Activated naive CD4-positive, alpha-beta T cell treated with anti-CD3 and anti-CD28 coated beads, Interleukin-2, amount 50 U/mL, for 16 hours (primary cell): ENCODE measurements around the gene SLC24A4.

Experiments
- DNase-seq: peaks from one replicate; pipeline ENCODE4 v3.0.0-alpha.2; 2020

The SLC24A4 gene

DNA sequence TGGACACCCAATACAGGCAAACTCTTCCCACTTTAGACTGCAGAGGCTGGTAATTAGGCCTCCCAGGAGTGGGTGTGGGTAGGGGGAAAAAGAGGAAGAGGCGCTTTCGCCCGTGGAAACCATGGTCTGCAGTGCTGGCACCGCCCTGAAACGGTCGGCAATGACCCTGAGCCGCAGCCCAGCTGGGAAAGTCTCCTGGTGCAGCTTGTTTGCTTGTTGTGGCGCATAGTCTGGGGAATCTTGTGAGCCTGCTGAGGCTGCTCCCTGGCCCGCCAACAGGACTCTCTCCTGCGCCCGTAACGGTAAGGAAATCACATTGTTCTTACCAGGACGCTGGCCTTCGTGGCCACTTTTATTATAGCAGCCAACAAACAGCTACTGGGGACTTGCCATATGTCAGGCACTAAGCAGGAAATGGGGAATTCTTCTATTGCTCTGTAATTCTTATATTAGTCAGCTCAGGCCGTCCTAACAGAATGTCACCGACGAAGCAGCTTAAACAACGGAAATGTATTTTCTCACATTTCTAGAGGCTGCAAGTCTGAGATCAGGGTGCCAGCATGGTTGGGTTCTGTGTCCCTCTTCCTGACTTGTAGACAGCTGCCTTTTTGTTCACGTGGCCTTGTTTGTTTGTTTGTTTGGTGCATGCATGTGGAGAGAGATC lies 138.1 kb downstream of the SLC24A4 start:
- no peak for DNase-seq

DNA sequence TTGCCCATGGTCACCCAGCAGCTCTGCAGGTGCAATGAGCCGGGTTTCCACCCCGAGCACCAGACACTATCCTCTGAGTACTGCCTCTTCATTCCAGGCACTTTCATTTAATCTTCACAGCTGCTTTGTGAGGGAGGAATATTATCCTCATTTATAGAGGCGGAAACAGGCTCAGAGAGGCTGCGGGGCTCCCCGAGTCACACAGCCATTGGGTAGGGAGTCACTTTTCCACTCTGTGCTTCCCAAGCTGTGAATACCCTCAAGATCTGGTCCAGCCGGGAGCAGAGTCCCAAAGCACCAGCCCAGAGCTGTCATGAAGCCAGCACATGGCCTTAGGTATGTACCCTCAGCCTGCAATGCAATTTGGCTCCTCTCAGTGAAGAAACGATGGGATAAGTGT lies 138.9 kb downstream of the SLC24A4 start:
- no peak for DNase-seq

DNA sequence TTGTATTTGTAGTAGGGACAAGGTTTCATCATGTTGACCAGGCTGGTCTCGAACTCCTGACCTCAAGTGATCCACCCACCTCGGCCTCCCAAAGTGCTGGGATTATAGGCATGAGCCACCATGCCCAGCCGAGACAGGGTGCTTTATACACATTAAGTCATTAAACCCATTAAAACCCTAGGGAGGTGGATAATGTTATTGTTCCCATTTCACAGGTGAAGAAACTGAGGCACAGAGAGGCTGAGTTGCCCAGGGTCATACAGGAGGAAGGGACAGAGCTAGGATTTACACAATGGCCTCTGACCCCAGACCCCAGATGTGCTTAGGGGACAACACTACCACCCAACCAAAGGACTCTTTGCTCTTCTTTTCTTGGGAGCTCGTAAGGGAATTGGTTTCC lies 139.6 kb downstream of the SLC24A4 start:
- DNase-seq: no peak

DNA sequence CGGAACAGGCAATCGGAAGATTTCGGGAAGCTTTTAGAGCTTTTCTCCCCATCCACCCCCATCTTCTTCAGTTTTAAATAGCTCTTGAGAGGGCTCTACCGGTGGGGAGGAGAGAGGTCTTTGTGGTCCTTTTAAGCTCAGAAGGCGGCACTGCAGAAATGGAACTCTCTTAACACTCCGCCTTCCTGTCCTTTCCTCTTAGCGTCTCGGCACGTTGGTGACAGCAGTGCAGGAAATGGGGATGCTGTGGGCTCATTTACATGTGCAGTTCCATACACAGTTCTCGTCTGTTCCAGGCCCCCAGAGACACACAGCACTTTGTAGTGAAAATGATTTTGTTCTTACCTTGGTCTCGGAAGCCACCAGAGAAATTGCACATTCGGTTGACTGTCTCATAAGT lies 140.2 kb downstream of the SLC24A4 start:
- DNase-seq: no peak

DNA sequence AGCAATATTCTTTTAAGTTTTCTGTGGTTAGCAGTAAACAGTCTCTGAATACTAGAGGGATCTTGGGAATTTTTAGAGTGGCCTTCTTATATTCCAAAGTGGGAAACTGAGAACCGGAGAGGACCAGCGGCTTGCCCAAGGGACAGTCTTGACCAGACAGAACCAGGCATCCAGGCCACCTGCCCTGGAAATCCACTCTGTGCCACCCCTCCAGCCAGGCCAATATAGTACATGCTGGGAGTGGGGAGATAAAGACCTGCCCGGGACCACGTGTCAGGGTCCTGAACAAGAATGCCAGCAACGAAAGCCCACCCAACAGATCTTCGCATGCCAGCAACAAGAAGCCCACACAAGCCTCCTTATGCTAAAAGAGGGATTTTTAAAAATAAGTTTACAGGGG lies 141.2 kb downstream of the SLC24A4 start:
- DNase-seq: no peak

DNA sequence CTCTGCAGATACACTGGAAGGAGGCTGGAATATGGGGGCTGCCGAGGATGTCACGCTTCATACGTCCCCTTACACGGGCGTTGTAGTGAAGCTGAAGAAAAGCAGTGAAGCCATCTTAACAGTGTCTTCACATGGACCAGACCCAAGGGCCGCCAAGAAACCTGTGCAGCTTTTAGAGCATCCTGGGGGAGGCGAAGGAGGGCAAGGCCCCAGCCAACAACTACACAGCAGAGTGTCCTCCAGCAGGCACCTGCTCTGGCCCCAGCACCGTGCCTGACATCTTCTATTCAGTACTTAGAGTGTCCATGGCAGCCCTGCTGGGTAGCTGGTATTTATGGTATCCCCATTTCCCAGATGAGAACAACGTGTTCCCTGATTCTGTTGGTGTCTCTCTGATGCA lies 141.8 kb downstream of the SLC24A4 start:
- no peak for DNase-seq

DNA sequence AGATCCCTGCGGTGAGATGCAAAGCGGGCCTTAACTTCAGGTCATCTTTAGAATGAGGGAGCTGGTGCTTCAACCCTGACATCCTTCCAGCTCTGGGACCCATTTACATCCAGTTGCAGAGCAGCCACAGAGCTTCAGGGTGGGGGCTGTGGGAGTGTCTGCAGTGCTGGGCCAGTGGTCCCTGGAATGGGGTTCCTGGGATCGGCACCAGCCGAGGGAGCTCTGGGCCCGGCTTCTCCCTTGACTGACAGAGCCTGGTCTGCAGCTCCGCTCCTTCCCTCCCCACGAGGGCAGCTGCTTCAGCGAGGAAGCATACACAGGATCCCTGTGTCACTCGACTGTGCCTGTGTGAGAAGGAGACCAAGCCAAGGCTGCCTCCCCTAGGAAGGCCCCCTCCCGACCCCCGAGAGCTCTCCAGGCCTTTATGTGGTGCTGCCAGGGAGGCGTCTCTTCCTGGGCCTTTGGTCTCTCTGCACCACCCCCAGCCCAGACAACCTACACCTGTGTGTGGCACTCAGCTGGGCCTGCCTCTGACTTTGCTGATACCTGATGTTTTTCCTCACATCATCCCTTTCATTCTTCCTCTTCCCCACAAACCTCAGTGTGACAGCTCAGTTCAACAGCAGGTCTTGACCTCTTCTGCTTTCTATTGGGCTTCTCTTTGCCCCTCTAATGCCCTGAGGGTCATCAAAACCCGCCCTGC lies 142.5 kb downstream of the SLC24A4 start:
- no peak for DNase-seq

DNA sequence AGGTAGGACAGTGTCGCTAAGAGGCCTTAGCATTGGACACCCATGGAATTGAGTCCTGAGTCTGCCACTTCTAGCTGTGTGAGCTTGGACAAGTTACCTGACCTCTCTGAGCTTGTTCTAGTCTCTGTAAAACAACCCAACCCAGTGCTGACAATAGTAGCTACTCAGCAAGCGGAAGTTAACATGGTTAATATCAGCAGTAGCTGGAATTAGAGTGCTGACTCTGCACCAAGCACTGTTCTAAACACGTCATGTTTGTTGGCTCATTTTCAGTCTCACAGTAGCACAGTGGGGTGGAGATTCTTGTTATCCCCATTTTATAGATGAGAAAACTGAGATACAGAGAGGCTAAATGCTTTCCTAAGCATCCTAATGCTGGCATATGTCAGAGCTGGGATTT lies 143.1 kb downstream of the SLC24A4 start:
- no peak for DNase-seq

DNA sequence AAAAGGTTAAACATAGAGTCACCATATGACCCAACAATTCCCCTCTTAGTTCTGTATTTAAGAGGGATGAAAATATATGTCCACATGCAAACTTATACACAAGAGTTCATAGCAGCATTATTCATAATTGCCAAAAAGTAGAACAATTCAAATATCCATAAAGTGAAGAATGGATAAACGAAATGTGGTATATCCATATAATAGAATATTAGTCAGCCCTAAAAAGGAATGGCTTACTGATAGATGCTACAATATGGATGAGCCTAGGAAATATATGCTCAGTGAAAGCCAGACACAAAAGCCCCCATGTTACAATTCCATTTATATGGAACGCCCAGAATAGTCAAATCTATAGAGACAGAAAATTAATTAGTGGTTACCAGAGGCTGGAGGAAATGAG lies 146.6 kb downstream of the SLC24A4 start:
- DNase-seq: no peak

DNA sequence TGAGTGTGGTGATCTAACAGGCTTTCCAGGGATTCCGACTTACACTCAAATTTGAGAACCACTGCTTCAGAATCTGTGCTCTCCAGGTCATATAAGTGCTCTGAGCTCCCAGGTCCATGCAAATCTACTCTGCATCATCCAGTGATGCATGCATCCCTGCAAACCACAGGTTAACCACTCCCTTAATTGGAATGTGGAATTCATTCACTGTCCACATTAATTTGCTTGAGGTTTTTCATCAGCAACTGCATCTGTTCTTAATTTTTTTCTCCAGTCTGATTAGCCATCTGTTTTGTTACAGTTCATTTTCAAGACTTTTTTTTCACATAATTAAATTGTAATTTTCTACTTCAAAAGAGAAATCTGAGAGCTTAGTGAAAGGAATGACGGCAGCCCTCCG lies 147.2 kb downstream of the SLC24A4 start:
- DNase-seq: no peak

DNA sequence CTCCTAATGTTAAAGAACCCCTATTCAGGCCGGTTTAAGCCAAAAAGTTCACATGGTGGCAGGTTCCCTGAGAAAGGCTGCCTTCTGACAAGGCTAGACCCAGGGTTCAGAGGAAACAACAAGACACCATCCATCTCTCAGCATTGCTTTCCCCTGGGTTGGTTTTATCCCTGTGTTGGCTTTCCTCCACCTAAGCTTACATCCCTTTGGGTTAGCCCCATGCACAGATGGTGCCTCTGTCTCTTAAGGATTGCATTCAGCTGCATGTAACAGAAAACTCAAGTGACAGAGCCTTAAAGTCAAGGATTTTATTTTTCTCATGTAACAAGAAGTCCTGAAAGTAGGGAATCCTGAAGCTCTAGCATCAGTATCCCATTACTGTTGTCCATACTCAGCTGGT lies 147.8 kb downstream of the SLC24A4 start:
- no peak for DNase-seq

DNA sequence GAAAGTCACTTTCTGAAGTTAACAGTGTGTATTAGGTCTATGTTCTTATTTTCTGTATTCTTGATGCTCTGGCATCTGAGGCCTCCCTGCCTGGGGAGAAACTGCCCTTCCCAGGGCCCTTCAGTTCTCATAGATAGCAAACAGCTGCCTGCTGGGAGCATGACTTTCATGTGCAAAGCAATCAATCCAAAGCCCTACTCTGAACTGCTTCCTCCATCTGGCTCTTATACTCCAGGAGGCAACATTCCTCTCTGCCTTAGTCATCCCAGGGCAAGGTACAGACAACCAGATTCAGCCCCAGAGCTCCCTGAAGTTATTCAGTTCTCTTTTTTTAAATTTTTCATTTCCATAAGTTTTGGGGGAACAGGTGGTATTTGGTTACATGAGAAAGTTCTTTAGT lies 149.0 kb downstream of the SLC24A4 start:
- DNase-seq: no peak

DNA sequence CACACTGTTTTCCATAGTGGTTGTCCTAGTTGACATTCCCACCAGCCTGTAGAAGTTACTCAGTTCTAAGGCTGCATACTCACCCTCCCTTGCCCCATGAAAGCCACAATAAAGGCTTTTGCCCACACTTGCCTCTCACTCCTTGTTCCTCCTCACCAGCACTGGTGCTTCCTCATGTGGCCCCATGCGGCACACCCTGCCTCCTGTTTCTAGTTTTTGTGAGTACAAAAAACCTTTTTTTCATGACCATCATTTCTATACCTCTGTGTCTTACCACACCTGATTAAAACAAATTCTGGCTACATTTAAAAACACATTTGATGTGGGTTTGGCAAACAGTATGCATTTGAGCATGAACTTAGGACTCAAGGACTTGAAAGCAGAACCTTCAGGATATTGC lies 149.9 kb downstream of the SLC24A4 start:
- no peak for DNase-seq

DNA sequence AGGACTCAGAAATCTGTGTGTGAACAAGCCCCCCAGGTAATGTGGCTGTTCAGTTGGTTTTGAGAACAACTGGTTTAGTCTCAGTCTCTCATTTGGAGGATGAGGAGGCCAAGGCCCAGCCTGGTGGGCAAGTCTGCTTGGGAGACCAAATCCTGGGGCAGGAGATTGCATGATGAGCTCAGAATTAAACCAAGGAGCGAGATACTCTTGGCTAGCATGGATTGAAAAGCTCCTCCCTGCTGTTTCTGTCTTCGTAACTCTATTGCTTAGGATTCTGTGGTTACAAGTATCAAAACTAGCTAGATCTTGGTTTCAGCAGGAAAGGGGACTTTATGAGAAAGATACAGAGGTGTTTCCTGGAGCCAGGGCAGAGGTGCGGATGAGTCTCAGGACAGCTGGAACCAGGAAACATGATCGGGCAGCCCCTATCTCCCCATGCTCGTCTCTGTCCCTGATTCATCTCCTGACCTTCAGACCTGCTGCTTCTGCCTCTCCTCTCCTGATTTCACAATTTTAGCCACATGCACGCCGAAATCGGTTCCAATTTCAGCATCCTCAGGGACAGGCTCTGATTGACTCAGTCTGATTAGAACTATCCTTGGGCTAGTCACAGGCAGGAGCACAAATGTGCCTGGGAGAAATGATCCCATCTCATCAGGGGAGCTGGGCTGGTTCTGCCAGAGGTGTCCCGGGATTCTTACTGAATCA lies 150.4 kb downstream of the SLC24A4 start:
- DNase-seq: no peak

DNA sequence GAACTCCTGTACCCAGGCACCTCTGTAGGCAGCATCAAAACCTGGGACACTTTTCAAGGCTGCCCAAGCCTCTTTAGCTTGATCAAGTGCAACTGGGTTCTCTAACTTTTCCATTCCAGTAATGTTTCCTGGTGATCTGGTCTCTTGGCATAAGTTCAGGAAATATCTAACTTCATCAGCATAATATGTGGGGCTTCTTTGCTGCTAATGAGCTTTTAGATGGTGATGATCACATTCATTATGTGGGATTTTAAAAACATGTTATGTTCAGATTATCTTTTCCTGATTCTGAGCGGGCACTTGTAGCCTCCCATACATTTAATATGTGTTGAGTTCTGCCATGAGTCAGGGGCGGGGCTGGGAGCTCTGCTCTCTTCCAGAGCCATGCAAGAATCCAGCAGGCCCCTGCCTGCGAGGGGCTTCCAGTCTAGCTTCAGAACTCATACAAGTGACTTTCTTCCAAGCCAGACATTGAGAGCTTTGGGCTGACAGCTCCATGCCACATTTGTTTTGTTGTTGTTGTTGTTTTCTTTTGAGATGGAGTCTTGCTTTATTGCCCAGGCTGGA lies 151.1 kb downstream of the SLC24A4 start:
- no peak for DNase-seq

DNA sequence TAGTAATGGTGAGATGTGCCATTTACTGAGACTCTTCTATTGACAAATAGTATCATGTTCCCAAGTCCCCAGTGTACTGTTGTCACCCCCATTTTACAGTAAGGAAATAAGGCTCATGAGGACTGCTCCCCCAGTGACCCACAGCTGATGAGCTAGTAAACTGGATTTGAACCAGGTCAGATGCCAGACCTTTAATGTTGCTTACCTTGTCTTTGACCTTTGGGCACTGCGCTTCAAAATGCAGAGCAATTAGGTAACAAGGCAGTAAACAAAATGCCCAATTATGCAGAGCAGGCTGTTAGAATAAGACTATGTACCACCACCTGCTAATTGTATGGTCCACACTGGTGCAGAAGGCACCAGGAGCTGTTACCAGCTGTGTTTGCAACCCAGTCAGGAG lies 152.1 kb downstream of the SLC24A4 start:
- DNase-seq: no peak

DNA sequence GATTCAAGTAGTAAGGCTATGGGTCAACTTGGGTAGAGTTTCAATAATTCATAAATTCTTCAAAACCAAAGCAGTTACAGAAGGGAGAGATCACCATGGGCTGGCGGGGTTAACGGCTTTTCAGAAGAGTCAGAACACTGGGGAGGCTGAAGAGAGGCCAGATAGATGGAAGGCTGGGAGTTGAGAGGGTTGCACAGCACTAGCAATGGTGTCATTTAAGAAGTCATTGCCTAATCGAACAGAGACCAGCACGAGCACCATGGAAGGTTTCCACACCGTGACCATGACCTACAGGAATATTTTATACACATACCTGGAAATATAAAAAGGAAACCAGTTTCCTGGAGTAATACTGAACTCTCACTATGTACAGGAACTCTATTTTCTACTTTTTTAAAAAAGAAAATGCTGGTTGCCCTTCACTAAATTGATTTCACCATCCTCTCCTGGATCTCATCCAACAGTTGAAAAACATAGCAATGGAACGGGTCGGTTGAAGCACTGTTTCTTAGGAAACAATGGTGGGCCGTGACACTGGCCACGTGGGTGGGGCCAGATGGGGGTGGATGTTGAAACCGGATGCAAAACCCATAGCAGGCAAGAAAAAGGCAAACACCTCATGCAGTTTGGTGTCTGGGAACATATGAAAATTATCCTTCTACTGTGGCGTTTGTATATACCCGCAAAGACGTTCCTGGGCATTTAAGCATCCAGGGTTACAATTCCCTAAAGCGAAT lies 152.7 kb downstream of the SLC24A4 start:
- no peak for DNase-seq

DNA sequence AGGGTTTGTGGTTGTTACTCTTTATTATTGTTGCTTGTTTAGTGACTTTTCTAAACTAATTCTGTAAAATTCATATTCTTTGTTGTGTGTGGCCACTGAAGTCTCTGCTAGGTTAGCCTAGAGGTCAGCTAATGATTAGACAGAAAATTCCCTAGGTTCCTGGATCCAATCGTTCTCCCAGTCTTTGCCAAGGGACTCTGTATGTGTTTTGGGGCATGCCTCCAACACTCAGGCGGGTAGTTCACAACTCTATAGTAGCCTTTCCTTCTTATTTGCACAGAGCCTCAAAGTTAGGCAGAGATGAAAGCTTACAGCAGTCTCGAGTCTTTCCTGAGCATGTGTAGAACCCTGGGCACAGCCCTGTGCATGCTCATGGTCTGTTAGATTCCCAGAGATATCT lies 157.9 kb downstream of the SLC24A4 start:
- DNase-seq: no peak

DNA sequence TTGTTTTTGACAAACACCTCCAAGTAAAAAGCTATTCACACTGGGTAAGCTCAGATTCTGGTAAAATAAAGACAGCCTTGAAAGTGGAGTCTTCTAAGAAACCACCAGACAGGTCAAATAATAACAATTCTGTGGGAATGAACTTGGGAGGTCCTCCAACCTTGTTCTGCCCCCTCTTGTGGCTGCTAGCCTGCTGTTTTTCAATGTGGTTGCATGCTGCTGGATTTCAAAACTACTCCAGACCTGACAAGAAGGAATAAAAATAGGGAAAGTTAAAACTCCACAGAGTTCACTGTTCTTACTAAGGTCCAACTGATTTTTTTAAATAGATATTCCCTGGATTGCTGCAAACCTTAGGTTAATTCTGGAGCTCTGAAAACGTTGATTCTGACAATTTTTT lies 158.4 kb downstream of the SLC24A4 start:
- DNase-seq: no peak

DNA sequence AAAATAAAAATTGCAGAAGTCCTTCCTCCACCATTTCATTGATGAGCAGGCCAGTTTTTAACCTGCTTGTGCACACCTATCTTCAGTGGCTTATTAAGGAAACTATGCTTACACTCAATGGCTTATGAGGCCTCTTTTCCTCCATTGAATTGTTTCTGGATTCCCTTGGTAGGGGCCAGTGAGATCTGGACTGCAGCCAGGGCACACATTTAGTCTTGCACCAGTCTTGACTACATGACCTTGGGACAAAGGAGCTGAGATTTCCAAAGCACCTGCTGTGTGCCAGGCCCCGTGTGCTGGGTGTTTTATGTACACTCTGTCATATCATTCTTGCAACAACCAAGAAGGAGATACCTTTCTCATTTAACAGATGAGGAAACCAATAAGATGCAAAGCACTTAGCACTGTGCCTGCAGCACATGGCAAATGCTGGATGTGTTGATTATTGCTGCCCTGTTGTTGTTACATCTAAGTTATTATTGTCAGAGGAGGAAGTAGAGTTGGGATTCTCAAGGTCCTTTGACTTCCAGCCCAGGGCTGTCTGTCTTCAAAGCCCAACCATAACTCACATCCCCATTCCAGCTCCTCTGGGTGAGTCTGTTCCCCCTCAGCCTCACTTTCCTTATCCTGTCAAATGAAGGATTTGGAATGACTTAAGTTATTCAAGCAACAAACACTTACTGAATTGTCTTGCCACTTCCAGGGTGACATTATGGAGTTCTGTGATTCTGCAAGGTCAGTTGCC lies 159.0 kb downstream of the SLC24A4 start:
- DNase-seq: no peak

DNA sequence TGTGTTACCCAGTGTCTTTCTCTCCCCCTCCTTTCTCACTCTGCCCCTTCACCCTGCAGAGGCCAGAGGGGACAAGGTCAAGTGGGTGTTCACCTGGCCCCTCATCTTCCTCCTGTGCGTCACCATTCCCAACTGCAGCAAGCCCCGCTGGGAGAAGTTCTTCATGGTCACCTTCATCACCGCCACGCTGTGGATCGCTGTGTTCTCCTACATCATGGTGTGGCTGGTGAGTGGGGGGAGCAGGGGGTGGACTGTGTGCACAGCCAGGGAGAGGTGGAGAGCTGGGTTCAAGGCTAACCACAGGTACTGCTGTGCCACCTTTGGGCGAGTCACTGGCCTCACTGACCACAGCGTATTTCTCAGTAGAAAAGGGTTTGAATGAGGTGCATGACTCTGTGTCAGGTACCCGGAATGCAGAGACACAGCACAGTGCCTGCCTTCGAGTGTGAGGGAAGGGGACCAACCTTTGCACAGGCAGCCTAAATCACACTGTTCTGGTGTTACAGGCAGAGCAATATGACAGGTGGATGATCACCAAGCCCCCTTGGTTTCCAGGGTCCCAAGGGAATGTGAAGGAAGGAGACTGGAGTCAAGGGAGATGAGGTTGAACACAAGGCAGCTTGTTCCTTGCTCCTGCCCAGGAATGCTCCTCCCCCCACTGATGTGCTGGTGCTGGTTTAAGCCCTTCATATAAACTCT lies 159.8 kb downstream of the SLC24A4 start:
- DNase-seq: no peak
